ENCODE data around the gene MT2A.

GRCh38 chr16:56577300-56577625 lies 31.1 kb upstream of the MT2A start:
- TF ChIP-seq CTCF (IDR thresholded peaks at IDR 0.05; ENCODE audit: low read depth, low read length) (no peak), EZH2phosphoT487 (IDR thresholded peaks at IDR 0.05; ENCODE audit: low read depth) (no peak)
